Measurements from ENCODE around the gene CADM1.

GRCh38 chr11:115162919-115163318 lies 341.3 kb downstream of the CADM1 start:
- TF ChIP-seq POLR2AphosphoS5 (IDR thresholded peaks at IDR 0.05) (no peak), CTCF (IDR thresholded peaks at IDR 0.05) (no peak), POLR2A (IDR thresholded peaks at IDR 0.05) (no peak), EP300 (IDR thresholded peaks at IDR 0.05) (no peak)

Measured in stomach (tissue), 4 donors.